HG03045 (cell line): Measurements from ENCODE around the gene TCEAL7.

Source experiments
- ATAC-seq: cut with Tn5 transposase; IDR thresholded peaks from one replicate; pipeline ENCODE4 v1.9.1; 2021; ENCODE audit warnings: mild to moderate bottlenecking, moderate library complexity; ENCODE audit not compliant: unreplicated experiment

Gene TCEAL7

DNA sequence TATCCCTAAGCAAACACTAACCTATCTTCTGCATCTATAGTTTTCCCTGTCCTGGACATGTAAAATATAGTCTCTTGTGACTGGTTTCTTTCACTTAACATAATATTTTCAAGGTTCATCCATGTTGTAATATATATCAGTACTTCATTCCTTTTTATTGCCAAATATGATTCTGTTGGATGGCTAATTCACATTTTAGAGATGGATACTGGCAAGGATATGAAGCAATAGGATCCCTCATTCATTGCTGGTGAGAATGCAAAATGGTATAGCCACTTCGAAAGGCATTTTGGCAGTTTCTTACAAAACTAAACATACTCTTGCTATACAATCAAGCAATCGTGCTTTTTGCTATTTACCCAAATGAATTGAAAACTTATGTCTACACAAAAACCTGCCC lies 33.0 kb downstream of the TCEAL7 start:
- ATAC-seq, result no peak

GRCh38 chrX:103367502-103367901 lies 37.5 kb downstream of the TCEAL7 start:
- ATAC-seq, result no peak

GRCh38 chrX:103369479-103369878 lies 39.4 kb downstream of the TCEAL7 start:
- no peak for ATAC-seq

DNA sequence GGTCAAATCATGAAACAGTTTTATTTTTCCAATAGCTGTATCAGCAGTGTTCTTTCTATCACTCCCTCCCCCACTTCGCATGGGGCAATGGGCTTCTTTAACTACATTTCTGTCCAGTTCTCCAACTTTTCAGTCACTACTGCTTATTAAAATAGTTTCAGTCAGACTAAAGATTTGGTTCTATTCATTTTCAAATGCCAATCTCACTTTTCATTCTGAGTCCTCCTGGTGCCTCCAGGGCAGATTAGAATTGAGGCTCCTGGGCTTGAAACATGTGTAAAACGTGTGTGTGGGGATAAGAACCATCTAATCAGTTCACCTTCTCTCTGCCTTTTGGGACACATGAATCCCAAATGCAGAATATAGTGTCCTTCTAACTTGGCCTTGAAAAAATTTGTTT lies 42.8 kb downstream of the TCEAL7 start:
- ATAC-seq, result no peak

- no peak for ATAC-seq
These were observed 43.5 kb downstream of the TCEAL7 start for GRCh38 chrX:103373581-103373980.

DNA sequence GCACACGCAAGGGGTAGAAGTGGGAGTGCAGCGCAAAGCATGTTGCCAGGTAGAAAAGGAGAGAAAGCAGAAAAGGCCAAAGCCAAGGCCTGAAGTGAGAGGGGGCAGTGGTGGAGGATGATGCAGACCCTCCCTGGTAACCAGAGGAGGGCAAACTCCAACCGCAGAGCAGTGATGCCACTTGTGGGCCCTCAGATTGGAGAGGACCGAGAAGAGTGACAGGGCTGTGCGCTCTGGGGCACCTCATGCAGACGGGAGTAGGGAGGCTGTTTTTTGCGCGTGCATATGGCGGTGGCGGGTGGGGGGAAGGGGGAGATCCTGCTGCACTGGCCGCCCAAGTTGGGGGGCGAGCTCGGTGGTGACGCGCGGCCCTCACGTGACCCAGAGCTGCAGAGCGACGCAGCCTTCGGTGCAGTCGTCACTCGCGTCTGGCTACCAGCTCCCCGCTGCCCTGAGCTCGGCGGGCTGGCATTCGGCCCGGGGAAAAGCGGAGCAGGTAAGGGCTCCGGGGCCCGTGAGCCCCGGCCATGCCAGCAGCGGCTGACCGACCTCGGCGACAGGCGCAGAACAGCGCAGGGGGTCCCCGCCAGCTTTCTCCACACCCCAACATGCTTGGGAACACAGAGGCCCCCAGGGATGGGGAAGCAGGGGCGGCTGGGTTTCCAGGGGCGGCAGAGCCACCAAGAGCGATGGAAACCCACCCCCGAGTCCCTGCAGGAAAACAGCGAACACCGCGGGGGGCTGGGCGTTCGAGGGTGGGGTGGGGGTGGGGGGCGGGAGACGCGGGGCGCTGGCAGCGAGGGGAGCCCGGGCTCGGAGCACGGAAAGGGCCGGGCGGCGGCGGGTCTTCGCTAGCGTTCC lies 46.3 kb downstream of the TCEAL7 start, which contains the start of gene BEX3:
TSS of gene BEX3 (plus strand) at position 421 of the 861 bp plus-strand sequence. CDS start 984 bp downstream, outside the sequence.
- no peak for ATAC-seq

DNA sequence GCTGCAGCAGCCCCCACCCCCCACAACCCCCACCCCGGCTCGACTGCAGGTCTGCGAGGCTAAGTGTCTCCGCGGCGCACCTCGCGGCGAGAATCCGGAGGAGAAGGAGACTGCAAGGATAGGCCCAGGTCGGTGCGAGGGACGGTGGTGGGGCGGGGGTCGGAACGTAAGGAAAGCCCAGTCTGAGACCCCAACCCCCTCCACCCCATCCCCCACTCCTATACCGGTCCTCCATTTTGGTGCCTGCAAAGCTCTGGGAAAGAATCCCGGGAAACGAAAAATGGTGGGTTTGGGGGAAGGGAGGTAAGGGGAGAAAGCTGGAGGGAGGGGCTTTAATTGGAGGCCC lies 46.9 kb downstream of the TCEAL7 start:
- no peak for ATAC-seq

- ATAC-seq, result no peak
These were observed 49.0 kb downstream of the TCEAL7 start for GRCh38 chrX:103378990-103379389.
